ENCODE results near the gene TCERG1L.
"Not testable (repeated sequence)": the region's sequence is repeated elsewhere in the genome, so short reads cannot be mapped to it uniquely, and the experiment has no call there.

Gene TCERG1L

GRCh38 chr10:131323025-131323424, 11.5 kb upstream of the TCERG1L start:
- no peaks in the 10 kb centered on the region for H4K20me1 ChIP-seq (ENCODE audit: low read depth, low read length)
- H3K79me2 ChIP-seq (ENCODE audit: insufficient read depth, low read length), result no peaks in the 10 kb centered on the region
- H3K9me3 ChIP-seq (ENCODE audit: insufficient read depth, low read length), result no peaks in the 10 kb centered on the region
- H3K9me2 ChIP-seq (replicated peaks; ENCODE audit: insufficient read depth, low read length), result no peaks in the 10 kb centered on the region
- H2AFZ ChIP-seq (ENCODE audit: low read depth, low read length, severe bottlenecking), result no peak overlapping the region
- no peak overlapping the region for H3K9ac ChIP-seq (ENCODE audit: low read length)
- no peaks in the 10 kb centered on the region for H3K27me3 ChIP-seq (ENCODE audit: low read length)
- no peaks in the 10 kb centered on the region for H3F3A ChIP-seq (ENCODE audit: insufficient read depth)
- TF ChIP-seq, protein P1, sequence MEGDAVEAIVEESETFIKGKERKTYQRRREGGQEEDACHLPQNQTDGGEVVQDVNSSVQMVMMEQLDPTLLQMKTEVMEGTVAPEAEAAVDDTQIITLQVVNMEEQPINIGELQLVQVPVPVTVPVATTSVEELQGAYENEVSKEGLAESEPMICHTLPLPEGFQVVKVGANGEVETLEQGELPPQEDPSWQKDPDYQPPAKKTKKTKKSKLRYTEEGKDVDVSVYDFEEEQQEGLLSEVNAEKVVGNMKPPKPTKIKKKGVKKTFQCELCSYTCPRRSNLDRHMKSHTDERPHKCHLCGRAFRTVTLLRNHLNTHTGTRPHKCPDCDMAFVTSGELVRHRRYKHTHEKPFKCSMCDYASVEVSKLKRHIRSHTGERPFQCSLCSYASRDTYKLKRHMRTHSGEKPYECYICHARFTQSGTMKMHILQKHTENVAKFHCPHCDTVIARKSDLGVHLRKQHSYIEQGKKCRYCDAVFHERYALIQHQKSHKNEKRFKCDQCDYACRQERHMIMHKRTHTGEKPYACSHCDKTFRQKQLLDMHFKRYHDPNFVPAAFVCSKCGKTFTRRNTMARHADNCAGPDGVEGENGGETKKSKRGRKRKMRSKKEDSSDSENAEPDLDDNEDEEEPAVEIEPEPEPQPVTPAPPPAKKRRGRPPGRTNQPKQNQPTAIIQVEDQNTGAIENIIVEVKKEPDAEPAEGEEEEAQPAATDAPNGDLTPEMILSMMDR (IDR thresholded peaks at IDR 0.05; ENCODE audit: insufficient read depth, low read length, poor library complexity, severe bottlenecking), result no peak
- TF ChIP-seq EZH2phosphoT487 (conservative IDR thresholded peaks at IDR 0.05; ENCODE audit: low read length), result no peak
- no peak overlapping the region for H3K4me2 ChIP-seq (ENCODE audit: low read depth, low read length, poor library complexity, severe bottlenecking)
- no peaks in the 10 kb centered on the region for H3K36me3 ChIP-seq (ENCODE audit: low read length)
- H3K4me3 ChIP-seq (ENCODE audit: insufficient read depth, low read length, poor library complexity, severe bottlenecking), result no peak overlapping the region
- H3K27ac ChIP-seq (ENCODE audit: low read depth, low read length), result no peak overlapping the region

DNA sequence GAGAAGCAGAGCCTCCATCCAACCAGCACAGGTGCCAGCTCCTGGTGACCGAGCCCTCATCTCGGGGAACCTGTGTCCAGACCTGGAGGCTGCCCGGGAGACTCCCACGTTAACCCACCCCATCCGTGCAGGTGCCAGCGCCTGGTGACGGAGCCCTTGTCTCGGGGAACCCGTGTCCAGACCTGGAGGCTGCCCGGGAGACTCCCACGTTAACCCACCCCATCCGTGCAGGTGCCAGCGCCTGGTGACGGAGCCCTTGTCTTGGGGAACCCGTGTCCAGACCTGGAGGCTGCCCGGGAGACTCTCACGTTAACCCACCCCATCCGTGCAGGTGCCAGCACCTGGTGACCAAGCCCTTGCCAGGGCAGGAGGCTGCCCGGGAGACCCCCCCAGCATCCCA, 11.1 kb upstream of the TCERG1L start:
- not testable (repeated sequence) for H3K9me3 ChIP-seq (ENCODE audit: insufficient read depth, low read length); H3K9me2 ChIP-seq (replicated peaks; ENCODE audit: insufficient read depth, low read length); H3F3A ChIP-seq (ENCODE audit: insufficient read depth); H3K27me3 ChIP-seq (ENCODE audit: low read length); H3K9ac ChIP-seq (ENCODE audit: low read length); H3K4me3 ChIP-seq (ENCODE audit: insufficient read depth, low read length, poor library complexity, severe bottlenecking); H2AFZ ChIP-seq (ENCODE audit: low read depth, low read length, severe bottlenecking); H3K27ac ChIP-seq (ENCODE audit: low read depth, low read length); H3K4me2 ChIP-seq (ENCODE audit: low read depth, low read length, poor library complexity, severe bottlenecking); H3K36me3 ChIP-seq (ENCODE audit: low read length); H4K20me1 ChIP-seq (ENCODE audit: low read depth, low read length); H3K79me2 ChIP-seq (ENCODE audit: insufficient read depth, low read length)

GRCh38 chr10:131320860-131321604, 9.5 kb upstream of the TCERG1L start:
- H4K20me1 ChIP-seq (ENCODE audit: low read depth, low read length), result no peaks in the 10 kb centered on the region
- TF ChIP-seq, protein P1 (IDR thresholded peaks at IDR 0.05; ENCODE audit: insufficient read depth, low read length, poor library complexity, severe bottlenecking), result no peak
- no peak for TF ChIP-seq EZH2phosphoT487 (conservative IDR thresholded peaks at IDR 0.05; ENCODE audit: low read length)
- H3F3A ChIP-seq (ENCODE audit: insufficient read depth), result no peaks in the 10 kb centered on the region
- no peaks in the 10 kb centered on the region for H3K9me3 ChIP-seq (ENCODE audit: insufficient read depth, low read length)
- H3K9ac ChIP-seq (ENCODE audit: low read length), result no peak overlapping the region
- H3K4me2 ChIP-seq (ENCODE audit: low read depth, low read length, poor library complexity, severe bottlenecking), result no peak overlapping the region
- H3K4me3 ChIP-seq (ENCODE audit: insufficient read depth, low read length, poor library complexity, severe bottlenecking), result no peak overlapping the region
- no peak overlapping the region for H2AFZ ChIP-seq (ENCODE audit: low read depth, low read length, severe bottlenecking)
- H3K9me2 ChIP-seq (replicated peaks; ENCODE audit: insufficient read depth, low read length), result no peaks in the 10 kb centered on the region
- H3K79me2 ChIP-seq (ENCODE audit: insufficient read depth, low read length), result no peaks in the 10 kb centered on the region
- no peaks in the 10 kb centered on the region for H3K27me3 ChIP-seq (ENCODE audit: low read length)
- H3K36me3 ChIP-seq (ENCODE audit: low read length), result no peaks in the 10 kb centered on the region
- H3K27ac ChIP-seq (ENCODE audit: low read depth, low read length), result no peak overlapping the region

DNA sequence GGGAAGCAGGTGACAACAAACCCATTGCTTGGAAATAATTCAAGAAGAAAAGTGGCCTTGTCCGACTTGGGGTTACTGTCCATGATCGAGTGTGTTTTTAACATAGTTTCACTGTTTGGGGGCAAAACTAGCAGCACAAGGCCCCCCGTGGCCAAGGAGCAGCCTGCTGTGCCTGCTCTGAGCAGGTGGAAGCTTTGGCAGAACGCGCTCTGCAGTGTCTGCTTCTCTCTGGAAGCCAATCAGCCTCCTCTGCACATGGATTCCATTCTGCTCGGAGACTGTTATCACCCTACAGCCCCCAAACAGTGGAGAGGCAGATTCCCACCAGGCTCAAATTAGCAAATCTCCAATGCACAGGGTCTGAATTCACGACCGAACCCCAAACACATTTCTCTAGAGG, 7.3 kb upstream of the TCERG1L start:
- no peaks in the 10 kb centered on the region for H3K9me2 ChIP-seq (replicated peaks; ENCODE audit: insufficient read depth, low read length)
- no peak overlapping the region for H3K4me3 ChIP-seq (ENCODE audit: insufficient read depth, low read length, poor library complexity, severe bottlenecking)
- H3K79me2 ChIP-seq (ENCODE audit: insufficient read depth, low read length), result no peaks in the 10 kb centered on the region
- no peaks in the 10 kb centered on the region for H3K36me3 ChIP-seq (ENCODE audit: low read length)
- no peaks in the 10 kb centered on the region for H3K9me3 ChIP-seq (ENCODE audit: insufficient read depth, low read length)
- TF ChIP-seq EZH2phosphoT487 (conservative IDR thresholded peaks at IDR 0.05; ENCODE audit: low read length), result no peak
- TF ChIP-seq, protein P1 (IDR thresholded peaks at IDR 0.05; ENCODE audit: insufficient read depth, low read length, poor library complexity, severe bottlenecking), result no peak
- H2AFZ ChIP-seq (ENCODE audit: low read depth, low read length, severe bottlenecking), result no peak overlapping the region
- H3K27me3 ChIP-seq (ENCODE audit: low read length), result no peaks in the 10 kb centered on the region
- H4K20me1 ChIP-seq (ENCODE audit: low read depth, low read length), result no peaks in the 10 kb centered on the region
- H3K9ac ChIP-seq (ENCODE audit: low read length), result no peak overlapping the region
- H3K4me2 ChIP-seq (ENCODE audit: low read depth, low read length, poor library complexity, severe bottlenecking), result no peak overlapping the region
- no peak overlapping the region for H3K27ac ChIP-seq (ENCODE audit: low read depth, low read length)
- H3F3A ChIP-seq (ENCODE audit: insufficient read depth), result no peaks in the 10 kb centered on the region

Data from SU-DHL-6 (cell line).